Measurements from ENCODE around the gene HSPA13.
A peak's percentile ranks its signal among the peaks of the same experiment; 100 is the strongest.
"Not testable (repeated sequence)": the region's sequence is repeated elsewhere in the genome, so short reads cannot be mapped to it uniquely, and the experiment has no call there.

The HSPA13 gene, protein sequence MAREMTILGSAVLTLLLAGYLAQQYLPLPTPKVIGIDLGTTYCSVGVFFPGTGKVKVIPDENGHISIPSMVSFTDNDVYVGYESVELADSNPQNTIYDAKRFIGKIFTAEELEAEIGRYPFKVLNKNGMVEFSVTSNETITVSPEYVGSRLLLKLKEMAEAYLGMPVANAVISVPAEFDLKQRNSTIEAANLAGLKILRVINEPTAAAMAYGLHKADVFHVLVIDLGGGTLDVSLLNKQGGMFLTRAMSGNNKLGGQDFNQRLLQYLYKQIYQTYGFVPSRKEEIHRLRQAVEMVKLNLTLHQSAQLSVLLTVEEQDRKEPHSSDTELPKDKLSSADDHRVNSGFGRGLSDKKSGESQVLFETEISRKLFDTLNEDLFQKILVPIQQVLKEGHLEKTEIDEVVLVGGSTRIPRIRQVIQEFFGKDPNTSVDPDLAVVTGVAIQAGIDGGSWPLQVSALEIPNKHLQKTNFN

GRCh38 chr21:14382835-14383595 is at the start of gene HSPA13:
HSPA13 (minus strand) TSS chr21:14383146; CDS start chr21:14383119, 27 bp downstream.
- peak; percentile 98 for DNase-seq

- DNase-seq, result no peak
These were observed 36.0 kb upstream of the HSPA13 start for GRCh38 chr21:14418920-14419319.

- no peak for DNase-seq
These were observed 32.1 kb upstream of the HSPA13 start for GRCh38 chr21:14414932-14415508.

DNA sequence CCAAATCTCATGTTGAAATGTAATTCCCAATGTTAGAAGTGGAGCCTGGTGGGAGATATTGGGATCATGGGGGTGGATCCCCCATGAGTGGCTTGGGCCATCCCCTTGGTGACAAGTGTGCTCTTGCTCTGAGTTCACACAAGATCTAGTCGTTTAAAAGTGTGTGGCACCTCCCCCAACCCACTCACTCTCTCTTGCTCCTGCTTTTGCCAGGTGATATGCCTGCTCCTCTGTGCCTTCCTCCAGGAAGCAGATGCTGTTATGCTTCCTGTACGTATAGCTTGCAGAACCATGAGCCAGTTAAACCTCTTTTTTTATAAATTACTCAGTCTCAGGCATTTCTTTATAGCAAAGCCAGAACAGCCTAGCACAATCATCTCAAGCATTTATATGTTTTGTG is 23.0 kb upstream of the HSPA13 start:
- DNase-seq, result no peak

GRCh38 chr21:14405225-14405624 is 22.3 kb upstream of the HSPA13 start:
- DNase-seq, result no peak

GRCh38 chr21:14403681-14404318 is 20.9 kb upstream of the HSPA13 start:
- DNase-seq, result no peak

GRCh38 chr21:14401217-14401616 is 18.3 kb upstream of the HSPA13 start:
- DNase-seq, result no peak

GRCh38 chr21:14388282-14388681 is 5.3 kb upstream of the HSPA13 start:
- no peak for DNase-seq

DNA sequence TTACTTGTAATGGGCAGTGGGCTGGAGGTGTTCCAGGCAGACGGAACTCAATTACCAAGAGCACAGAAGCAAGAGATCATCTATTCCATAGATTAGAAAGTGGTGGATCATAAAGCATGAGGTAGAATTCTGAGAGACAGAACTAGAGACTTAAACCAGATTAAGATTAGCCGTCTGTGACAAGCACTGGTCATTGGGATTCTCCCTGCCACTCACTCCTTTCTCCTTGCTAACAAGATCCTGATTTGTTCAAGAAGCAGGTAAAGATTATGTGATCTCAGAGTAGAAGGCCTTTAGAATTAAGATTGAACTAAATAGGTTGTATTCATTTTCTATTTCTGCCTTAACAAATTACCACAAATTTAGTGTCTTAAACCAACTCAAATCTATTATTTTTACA is 1.5 kb upstream of the HSPA13 start:
- no peak for DNase-seq

GRCh38 chr21:14383596-14384180 is 742 bp upstream of the HSPA13 start:
- DNase-seq, result no peak

DNA sequence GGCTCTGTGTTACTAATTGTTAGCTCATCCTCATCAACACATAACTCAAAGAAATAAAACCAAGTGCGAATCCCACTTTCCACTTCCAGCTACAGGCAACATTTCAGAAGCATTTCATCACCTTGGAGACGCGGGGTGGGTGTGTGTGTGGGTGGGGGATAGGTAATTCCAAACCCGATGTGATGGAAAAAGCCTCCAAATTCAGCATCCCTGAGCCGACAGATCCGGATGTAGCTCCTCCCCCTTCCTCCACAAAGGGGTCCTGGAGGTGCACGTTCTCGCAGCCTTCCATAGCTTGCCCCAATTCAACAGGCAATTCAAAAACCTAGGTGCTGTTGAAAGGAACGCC is 486 bp downstream of the HSPA13 start:
- DNase-seq, result peak; percentile 9

GRCh38 chr21:14376854-14377253 is 6.1 kb downstream of the HSPA13 start:
- DNase-seq, result no peak

DNA sequence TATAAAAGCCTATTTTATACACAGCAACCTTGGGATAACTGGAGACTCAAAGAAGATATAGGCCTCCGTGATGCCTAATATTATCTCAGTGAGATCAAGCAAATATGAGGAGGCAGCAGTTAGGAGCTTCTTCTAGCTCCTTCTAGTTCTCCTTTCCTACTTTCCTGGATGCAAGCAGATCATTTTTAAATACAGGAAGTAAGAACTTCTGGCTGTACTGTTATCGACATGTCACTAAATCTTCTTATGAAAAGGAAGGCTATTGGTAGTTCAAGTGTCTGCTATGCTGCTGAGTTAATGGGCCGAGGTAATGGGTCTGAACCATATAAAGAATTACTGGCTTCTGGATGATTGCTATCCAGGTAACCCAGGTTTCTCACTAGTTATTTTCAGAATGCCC is 15.9 kb downstream of the HSPA13 start:
- no peak for DNase-seq

DNA sequence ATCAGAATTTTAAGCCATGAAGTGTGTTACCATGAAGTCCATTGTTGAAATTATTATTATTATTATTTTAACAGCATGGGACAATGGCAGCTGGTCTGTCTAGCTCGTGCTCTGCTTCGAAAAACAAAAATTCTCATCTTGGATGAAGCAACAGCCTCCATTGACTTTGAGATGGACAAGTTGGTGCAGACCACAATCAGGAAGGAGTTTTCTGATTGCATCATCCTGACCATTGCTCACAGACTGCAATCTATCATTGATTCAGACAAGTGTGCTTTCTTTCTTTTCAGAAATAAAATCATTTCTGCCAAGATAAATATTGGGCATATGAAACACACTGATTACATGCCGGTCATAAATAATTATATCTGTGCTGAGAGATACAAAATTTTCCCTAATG is 21.0 kb downstream of the HSPA13 start:
- no peak for DNase-seq

DNA sequence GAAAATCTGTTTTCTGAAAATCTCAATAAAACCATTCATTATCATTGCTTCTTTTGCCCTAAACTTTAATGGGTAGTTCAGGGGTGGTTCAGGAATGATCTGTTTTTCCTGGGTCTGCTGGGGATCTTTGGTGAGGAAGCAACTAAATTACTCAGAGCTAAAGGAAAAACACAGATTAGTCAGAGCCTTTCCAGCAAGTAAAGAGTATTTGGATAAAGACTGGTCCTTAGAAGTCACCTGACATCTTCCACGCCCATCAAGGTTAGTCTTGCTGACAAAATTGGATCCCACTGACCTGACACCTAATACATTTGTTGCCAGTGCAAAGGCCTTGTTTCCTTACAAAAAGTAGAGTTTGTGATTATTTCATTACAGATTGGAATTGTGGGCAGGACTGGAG is 24.2 kb downstream of the HSPA13 start:
- no peak for DNase-seq

- DNase-seq, result no peak
These were observed 26.2 kb downstream of the HSPA13 start for GRCh38 chr21:14356746-14357145.

GRCh38 chr21:14354515-14354914 is 28.4 kb downstream of the HSPA13 start:
- no peak for DNase-seq

DNA sequence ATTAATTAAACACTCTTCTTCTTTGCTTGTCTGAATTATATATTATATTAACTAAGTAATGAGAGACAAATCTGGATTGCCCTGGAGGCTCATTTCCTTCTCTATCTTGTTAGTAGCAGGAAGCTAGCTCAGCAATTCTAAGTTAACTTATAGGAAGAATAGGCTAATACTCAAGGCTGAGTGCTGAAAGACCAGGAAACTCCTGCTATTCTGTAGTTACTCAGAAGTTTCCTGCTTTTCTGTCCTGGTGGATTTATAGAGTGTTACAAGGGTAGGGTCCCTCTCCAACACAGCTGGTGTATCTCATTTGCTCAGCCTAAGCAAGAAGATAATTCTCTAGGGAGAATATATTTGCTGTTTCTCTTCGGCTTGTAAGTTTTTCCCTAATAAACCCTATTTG is 29.2 kb downstream of the HSPA13 start:
- DNase-seq, result no peak

DNA sequence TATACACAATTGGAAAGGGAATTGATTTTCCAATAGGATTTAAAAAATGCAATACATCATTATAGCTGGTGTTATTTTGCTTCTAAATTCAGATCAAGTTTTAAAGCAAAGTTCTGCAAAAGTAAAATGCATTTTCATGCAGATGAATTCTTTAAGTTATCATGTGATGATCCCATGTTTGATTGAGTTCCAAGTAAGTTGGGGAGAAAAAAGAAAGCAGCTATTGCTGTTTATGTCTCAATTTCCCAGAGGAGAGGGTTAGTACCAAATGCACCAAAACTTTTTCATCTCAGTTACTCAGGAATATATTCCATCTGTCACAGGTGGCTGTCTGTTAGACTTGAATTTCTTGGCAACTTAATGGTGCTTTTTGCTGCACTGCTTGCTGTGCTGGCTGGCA is 29.7 kb downstream of the HSPA13 start:
- DNase-seq, result no peak

GRCh38 chr21:14327346-14327745 is 55.6 kb downstream of the HSPA13 start:
- not testable (repeated sequence) for DNase-seq

DNA sequence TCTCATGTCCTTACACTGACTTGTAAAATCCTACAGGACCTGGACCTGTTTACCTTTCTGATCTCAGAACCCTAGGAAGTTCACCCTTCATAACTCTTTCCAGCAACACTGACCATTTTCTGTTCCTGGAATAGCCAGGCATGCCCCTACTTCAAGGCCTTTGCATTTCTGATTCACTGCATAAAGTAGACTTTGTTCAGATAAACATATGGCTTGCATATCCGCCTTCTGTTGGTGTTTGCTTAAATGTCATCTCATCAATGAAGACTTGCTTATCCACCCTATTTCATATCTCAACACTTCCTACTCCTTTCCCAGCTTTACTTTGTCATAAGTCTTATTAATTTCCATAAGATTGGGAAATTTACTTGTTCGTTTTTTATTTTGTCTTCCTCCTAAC is 57.4 kb downstream of the HSPA13 start:
- no peak for DNase-seq

All from activated CD4-positive, alpha-beta T cell treated with anti-CD3 and anti-CD28 coated beads for 1 hour (primary cell).